Activated effector memory CD4-positive, alpha-beta T cell treated with anti-CD3 and anti-CD28 coated beads, Interleukin-2, amount 50 U/mL, for 16 hours (primary cell): ENCODE data around the gene ACTN1.
"Not testable (repeated sequence)": the region's sequence is repeated elsewhere in the genome, so short reads cannot be mapped to it uniquely, and the experiment has no call there.

Source experiments
- DNase-seq: peaks from one replicate; pipeline ENCODE4 v3.0.0-alpha.2; 2020

The ACTN1 gene

DNA sequence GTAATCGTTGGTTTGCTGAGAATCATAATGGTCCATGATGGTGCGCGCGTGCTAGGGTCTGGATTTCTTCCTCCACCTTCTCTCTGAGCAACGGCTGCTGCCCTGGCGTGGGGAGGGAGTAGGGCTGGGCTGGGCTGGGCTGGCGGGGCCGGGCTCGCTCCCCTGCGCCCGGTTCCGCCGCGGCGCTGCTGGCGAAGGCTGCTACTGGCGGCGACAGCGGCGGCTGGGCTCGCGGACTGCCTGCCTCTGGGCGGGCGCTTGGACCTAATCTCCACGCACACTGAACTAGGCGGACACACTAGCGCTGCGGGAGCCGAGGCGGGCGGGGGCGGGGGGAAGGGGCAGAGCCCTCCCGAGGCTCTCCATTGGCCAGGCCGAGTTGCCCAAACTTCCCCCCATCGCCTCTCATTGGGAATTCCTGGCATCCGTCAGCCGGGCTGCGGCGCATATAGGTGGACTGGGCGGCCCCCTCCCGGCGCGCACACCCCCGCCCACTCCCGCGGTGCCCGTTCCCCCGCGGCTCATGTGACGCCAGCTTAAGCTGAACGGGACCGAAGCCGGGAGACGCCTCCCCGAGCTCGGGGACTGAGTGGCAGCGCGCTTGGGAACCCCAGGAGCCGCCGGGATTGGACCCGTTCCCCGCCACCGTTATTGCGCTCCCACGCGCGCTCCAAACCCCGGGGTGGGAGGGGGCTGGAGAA lies at the start of gene ACTN1:
TSS of gene ACTN1 (minus strand) at position 282 of the 701 bp plus-strand sequence. CDS start at position 36, 246 bp downstream.
- DNase-seq, result peak; percentile 85

DNA sequence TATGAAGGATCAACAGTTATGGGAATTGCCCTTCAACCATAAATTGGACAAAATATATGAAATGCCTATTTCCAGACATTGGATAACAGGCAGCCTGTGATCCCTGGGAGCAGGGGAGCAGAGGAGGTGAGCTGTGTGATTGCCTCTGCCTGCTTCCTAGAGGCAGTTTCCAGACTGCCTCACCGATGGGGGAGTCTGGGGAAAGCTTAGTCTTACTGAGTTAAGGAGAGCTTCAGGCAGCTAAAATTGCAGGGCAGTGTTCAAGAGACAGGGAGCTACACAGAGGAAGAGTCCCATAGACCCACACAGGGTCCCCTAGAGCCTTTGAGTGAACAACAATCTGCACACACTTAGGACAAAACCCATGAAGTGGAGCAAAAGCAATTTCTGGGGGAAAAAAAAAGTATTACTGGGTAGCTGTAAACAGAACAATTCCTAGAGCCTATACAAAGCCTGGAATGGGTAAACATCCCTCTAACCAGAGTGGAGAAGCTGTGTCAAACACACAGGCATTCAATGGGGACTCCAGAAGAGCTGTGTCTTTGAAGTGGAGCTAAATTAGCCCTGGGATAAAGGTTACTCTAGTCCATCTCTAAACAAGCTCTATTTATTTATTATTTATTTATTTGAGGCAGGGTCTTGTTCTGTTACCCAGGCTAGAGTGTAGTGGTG lies 48.3 kb upstream of the ACTN1 start:
- DNase-seq, result no peak

DNA sequence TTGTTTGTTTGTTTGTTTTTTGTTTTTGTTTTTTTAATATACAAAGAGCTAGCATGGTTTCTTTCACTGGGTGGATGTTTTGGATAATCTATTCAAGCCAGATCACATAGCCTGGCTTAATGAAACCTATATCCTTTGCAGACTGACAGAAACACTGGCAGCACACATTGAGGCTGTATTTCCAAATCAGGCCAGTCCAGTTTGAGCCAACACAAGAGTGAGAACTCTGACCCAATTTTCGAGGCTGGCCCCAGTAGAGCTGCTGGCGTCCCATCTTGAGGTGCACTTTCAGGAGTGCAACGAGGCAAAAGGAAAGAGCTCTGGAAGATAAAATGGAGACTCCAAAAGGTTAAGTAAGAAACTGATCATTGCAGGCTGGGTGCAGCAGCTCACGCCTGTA lies 43.9 kb upstream of the ACTN1 start:
- no peak for DNase-seq

DNA sequence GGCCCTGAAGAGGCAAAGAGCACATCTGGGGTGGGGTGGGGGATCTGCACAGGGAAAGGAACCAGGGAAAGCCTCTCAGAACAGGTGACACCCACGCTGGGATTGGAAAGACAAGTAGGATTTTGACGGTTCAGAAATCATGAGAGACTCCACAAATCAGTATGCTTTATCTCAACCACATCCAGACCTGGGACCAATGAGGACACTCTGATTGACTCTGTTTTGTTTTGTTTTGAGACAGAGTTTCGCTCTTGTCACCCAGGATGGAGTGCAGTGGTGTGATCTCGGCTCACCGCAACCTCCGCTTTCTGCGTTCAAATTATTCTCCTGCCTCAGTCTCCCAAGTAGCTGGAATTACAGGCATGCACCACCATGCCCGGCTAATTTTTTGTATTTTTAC lies 43.0 kb upstream of the ACTN1 start:
- DNase-seq, result not testable (repeated sequence)

DNA sequence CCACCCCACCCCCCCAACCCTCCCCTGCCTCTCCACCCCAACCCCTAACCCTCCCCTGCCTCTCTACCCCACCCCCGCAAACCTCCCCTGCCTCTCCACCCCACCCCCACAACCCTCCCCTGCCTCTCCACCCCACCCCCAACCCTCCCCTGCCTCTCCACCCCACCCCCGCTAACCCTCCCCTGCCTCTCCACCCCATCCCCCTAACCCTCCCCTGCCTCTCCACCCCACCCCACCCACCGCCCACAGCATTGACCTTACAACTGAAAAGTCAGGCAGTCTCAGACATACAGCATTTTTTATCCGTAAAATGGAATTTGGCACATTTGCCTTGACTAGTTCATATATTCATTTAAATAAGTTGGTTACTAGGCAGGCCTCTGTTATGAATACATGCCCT lies 38.6 kb upstream of the ACTN1 start:
- DNase-seq, result no peak

DNA sequence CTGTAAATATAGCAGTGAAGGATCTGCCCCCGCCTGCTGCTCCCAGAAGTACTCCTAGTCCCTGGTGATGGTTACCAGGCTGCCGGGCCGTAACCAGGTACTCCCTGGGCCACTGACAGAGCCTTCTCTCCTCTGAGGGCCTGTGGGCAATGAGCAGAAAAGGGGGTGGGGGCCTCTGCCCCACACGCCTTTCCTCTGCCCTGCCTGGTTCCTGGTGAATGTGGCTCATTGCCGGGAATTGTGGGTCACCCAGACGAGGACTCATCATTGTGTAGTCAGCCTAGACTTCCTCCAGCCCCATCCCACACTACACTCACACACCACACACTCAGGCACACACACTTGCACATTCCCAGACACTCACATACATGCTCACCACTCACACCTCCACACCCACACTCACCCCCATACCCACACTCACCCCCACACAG lies 35.7 kb upstream of the ACTN1 start:
- DNase-seq, result peak; percentile 34

DNA sequence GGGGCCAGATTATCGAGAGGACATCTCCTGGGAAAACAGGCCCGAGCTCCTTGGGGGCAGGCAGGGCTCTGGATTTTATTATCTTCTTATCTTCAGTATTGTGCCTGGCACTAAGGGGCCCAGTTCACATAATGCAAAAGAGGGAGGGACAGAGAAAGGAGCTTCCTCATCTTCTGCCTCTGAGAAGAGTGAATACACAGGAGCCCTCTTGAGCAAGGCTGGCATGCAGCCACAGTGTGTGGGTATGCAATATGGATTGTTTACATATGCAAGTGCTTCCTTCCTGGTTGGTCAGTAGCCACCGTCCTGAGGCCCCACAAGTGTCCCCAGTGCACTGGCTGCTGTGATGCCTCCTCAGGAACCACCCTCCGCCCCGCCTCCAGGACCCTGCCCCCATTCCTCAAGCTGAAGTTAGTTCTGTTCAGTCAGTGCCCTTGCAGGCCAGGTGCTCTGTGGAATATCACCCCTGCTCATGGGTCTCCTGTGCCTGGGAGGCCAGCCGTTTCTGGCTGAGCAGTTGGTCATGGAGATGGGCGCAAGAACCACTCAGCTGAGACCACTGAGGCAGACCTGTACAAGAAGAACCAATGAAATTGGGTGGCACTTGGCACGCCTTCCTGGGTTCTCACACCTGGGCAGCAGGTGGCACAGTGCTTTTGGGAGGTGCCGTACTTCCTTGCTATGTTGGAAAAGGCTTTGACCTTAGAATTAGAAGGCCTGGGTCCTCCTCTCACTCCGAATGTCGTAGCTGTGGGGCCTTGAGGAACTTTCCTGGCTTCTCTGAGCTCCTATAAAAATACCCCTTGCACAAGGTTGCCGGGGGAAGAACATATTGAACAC lies 35.1 kb upstream of the ACTN1 start:
- peak; percentile 43 for DNase-seq

DNA sequence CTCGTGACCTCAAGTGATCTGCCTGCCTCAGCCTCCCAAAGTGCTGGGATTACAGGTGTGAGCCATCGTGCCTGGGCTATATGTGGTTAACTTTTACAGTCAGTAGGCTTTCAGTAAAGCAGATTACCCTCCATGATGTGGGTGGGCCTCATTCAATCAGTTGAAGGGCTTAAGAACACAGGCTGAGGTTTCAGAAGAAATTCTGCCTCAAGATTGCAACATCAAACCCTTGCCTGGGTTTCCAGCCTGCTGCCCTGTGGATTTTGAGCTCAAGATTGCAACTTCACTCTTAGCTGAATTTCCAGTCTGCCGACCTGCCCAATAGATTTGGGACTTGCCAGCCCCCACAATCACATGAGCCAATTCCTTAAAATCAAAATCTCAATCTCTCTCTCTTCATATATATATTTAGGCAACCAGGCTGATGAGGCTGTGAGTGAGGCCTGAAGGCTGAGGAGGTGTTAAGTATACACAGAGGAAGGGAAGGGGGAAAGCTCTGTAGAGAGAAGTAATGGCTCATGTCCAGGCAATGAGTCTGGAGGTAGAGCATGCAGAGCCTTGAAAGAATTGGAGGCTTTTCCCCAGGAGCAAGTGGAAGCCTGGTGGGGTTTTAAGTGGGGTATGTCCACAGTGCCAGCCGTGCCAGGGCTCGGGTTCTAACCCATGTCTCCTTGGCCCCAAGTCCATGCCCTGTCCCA lies 33.3 kb upstream of the ACTN1 start:
- peak; percentile 13 for DNase-seq

DNA sequence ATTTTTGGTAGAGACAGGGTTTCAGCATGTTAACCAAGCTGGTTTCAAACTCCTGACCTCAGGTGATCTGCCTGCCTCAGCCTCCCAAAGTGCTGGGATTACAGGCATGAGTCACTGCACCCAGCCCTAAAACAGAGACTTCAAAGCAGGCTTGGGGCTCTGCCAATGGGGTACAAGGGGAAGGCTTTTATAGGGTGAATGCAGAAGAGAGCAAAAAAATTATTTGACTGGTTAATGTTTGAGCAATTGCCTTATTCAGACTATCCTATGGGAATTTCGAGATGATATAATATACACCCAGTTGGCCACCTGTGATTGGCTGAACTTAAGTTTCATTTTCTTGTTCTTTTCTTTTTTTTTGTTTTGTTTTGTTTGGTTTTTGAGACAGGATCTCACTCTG lies 31.5 kb upstream of the ACTN1 start:
- peak; percentile 45 for DNase-seq

DNA sequence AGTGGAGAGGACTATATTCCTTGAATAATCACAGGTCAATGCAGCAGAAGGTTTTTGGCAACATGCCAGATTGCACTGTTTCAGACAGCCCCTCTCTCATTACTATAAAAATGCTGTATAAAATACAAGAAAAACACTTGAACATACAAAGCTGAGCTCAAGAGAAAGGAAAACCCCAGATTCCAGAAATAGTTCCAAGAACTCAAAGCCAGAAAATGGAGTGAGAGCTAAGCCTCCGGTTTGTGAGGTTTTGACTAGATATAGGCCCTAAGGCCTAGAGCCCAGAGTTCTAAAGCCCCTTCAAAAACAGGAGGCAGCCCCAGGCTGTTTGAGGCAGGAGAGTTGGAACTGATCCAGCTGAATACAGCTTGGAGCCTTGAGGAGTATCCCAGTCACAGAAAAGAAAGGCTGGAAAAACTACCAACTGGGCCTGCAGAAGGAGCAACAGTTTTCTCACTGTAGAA lies 29.4 kb upstream of the ACTN1 start:
- DNase-seq, result peak; percentile 12

DNA sequence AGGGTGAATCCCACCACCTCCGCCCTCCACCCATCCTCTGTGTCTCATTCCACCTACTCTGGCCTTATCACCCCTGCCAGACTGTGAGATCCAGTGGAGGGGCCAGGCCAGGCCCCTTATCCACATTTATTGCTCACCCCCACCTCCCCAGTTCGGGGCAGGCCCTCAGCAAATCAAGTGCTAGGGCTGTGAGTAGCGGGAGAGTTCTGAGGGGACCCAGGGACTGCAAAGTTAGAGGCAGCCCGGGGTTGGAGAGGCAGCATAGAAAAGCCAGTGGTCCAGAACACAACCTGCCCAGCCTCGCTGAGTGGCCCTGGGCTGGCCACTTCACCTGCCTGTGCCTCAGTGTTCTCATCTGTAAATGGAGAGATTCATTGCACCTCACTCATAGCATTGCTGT lies 27.2 kb upstream of the ACTN1 start:
- peak; percentile 51 for DNase-seq

DNA sequence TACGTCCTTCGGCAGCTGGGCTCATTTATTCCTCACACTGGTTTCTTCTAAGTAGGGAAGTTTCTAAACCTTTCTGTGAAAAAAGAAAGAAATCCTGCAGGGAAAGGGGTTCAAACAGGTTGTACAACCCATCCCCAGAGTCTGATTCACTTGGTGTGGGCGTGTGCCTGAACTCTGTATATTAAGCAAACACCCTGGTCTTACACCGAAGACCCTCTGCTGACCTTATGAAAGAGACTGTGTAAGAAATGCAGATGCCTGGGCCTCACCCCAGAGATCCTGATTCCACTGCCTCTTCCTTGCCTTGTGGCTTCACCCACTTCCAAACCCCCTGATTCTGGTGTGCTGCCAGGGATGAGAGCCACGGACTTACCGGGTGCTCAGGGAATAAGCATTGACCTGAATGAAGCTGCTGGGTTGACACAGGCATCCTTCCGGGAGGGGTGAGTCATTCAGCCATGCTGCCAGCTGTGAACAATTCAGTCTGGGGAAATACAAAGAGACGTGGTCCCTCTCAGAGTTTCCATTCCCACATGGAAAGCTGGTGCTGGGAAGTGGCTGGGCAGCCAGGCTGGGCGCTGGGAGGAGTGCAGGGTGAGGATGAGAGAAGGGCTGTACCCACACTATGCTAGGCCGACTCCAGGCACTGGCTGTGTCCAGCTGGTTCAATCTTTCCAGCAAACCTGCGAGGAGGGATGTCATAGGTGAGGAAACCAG lies 26.5 kb upstream of the ACTN1 start:
- DNase-seq, result peak; percentile 39

DNA sequence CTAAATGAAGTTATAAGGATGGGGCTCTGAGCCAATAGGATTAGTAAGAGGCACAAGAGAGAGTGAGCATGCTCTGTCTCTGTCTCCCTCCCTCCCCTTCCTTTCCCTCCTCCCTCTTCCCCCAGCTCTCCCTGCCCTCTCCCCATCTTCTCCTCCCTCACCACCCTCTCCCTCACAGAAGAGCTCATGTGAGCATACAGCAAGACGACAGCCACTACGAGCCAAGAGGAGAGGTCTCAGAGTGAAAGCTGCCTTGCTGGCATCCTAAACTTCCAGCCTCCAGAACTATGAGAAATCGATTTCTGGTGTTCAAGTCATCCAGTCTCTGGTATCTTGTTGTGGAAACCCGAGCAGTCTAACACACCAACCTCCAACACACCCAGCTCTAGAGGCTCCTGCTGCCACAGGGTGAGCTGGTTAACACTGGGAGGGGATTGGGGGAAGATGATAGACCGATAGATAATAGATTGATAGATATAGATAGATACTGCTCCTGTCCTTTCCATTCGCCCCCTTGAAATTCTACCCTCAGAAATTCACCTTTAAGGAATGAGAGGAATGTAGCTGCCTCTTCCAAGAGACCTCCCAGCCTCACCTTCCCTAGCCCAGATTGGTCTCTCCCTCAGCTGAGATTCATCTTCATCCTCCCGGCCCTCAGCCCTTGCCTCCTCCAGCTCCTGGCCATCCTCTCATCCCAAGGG lies 25.8 kb upstream of the ACTN1 start:
- peak; percentile 14 for DNase-seq

DNA sequence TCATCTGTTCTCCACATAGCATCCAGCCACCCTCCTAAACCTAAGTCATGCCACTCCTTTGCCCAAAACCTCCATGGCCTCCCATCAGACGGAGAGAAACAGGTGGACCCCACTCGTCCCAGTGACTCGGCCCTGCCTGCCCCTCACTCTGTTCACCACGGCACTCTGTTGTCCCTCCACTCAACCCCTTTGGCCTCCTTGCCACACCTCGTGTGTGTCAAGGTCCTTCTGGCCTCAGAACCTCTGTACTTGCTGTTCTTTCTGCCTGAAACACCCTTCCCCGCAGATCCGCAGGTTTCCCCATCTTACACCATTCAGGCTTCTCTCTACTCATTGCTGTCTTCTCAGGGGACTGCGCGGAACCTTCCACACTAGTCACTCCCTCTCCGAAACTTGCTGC lies 24.5 kb upstream of the ACTN1 start:
- peak; percentile 50 for DNase-seq

DNA sequence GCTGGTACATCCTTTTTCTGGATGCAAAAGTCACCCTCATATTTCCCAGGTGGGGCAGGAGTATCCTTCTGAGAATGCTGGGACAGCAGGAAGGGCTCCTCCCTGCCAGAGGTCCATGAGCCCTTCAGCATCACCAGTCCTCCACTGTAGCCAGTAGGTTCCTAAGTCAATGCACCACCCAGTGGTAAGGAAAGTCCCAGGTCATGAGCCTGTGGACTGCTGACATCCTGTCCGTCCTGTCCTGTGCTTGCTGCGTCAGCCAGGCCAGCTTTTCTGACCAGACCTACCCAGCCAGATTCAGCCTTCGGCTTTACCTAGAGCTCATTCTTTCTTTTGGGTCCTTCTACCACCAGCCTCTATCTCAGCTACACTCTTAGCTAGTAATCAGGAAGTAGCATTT lies 23.0 kb upstream of the ACTN1 start:
- peak; percentile 51 for DNase-seq

DNA sequence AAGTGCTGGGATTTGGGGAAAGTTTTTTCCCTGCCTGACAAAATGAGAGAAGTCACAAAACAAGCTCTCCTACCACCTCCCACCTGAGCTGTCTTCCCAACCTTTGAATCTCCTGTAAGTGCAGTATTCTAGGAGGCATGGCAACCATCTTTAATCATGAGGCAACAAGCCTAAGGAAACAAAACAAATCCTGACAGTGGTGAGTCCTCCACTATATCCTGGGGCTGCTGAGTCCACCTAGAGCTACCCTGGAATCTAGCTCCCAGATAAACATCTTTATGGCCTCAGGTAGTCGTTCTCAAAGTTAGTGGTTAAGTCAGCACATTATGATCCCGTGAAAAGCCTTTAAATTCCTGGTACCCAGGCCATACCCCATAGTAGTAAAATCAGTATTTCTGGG lies 22.3 kb upstream of the ACTN1 start:
- DNase-seq, result no peak

DNA sequence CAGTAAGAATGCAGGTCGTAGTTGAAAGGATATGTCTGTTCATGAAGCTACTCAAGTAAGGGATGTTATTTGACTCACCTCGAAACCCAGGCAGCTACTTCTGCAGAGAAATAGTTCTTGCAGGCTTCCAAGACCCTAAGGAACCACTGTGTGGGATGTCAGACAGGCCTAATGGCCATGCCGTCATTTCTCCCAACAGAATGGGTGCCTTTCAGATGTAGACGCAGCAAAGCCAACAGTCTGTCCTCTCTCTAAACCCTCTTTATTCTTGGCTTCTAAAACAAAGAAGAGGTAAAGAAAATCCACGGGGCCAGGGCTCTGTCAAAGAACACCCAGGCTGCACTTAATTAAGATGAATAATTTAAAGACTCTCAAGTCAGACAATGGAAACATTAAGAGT lies 19.0 kb upstream of the ACTN1 start:
- no peak for DNase-seq

DNA sequence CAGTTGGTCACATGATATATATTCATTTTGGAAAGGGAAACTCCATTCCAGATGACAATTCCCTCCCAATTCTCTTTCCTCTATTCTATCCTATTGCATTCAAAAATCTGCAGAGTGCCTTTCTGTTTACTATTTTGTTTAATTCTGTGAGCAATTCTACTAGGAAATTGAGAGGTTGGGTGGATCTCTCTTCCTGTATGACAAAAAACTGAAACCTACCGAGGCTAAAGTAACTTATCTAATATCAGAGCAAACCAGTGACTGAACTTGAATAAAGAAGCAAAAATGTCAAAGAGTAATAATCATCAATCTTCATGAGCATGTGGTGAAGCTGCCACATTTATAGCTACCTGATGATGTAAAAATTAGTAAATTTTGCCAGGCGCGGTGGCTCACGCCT lies 16.6 kb upstream of the ACTN1 start:
- no peak for DNase-seq

DNA sequence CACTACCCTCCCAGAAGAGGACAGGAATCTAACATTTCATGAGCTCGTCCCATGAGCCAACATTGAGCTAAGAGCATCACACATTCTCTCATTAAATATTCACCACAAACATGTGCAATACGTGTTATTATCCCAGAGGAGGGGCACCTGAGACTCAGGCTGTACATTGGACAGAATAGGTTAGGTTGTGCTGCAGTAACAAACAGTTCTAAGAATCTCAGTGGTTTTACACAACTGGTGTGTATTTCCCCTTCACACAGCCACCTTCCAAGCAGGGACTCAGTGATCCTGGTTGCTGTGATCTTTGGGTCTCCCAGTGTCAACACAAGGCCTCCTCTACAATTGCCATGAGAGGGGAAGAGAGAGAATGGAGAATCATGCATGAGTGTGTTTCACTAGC lies 15.0 kb upstream of the ACTN1 start:
- DNase-seq, result no peak

DNA sequence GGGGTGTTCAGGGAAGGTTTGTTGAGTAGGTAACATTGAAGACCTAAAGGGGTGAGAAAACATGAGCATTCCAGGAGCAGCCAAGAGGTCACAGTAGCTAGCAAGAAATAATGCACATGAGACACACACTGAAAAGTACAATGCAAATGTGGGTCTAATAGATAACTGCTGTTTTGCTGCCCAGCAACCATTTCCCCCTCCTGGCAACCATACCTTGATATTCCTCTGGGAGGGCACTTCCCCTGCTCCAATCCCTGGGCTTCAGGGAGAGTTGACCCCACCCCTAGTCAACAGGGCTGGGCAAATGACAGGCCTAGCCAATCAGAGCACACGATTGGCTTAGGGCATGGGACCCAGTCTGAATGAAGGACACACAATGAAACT lies 8.5 kb upstream of the ACTN1 start:
- DNase-seq, result no peak

DNA sequence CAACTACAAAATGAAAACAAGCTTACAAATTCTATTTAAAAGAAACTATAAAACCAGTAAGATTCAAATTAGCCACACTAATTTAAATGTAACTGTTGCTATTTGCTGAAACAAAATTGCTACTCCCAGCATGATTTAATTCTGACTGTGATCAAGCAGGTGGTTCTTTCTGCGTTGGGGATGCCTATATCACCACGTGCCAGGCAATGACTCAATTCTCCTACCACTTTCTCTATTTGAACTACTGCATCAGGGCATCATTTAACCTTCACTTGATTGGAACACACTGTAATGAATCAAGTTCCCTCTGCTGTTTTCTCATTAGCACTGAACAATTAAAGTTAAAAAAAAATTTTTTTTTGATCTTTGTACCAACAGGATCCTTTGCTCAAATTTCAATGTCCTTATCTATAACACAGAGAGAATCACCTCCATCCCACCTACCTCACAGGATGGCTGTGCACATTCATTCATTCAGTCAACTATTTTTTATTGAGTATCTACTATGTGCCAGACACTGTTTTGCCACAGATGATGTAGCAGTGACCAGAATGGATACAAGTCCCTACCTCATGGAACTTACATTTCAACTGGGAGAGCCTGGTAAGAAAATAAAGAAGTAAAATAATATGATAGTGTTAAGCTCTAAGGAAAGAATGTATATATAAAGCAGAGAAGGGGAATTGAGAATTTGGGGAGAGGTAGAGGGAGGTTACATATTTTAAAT lies 8.0 kb upstream of the ACTN1 start:
- DNase-seq, result no peak
